GM19324 (cell line): ENCODE results near the gene VPS13D.
"Not testable (repeated sequence)": the region's sequence is repeated elsewhere in the genome, so short reads cannot be mapped to it uniquely, and the experiment has no call there.

ENCODE experiments used
- ATAC-seq: cut with Tn5 transposase; IDR thresholded peaks from one replicate; pipeline ENCODE4 v1.9.1; 2021; ENCODE audit warnings: mild to moderate bottlenecking, moderate library complexity; ENCODE audit not compliant: unreplicated experiment, low FRiP score

The VPS13D gene

DNA sequence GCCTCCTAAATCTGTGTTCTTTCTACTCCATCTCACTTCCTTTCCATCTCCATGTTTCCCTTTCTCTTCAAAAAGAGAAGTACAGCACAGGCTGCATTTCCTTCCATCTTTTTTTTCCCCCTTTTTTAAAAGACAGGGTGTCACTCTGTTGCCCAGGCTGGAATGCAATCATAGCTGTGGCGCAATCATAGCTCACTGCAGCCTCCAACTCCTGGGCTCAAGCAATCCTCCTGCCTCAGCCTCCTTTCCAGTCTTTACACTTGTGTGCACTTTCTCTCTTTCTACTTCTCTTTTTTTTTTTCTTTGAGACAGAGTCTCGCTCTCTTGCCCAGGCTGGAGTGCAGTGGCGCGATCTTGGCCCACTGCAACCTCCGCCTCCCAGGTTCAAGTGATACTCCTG lies 95.1 kb downstream of the VPS13D start:
- not testable (repeated sequence) for ATAC-seq

DNA sequence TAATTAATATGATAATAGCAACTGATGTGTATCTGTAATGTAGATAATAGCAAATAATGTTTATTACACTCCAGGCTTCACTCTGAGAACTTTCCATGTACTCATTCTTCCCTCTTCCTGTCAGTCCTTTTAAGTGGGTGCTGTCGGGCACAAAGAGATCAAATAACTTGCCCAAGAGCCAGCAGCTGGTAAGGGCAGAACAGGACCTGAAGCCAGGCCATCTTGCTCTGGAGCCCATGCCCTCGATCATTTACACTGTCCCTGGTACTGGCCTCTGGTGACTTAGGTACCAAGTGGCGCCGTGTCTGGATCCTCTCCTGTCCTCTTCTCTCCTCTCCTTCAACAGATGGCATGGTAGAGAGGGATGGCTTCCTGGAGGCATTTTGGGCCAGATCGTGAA lies 97.2 kb downstream of the VPS13D start:
- ATAC-seq = no peak

GRCh38 chr1:12327566-12327965 lies 97.7 kb downstream of the VPS13D start:
- no peak for ATAC-seq

DNA sequence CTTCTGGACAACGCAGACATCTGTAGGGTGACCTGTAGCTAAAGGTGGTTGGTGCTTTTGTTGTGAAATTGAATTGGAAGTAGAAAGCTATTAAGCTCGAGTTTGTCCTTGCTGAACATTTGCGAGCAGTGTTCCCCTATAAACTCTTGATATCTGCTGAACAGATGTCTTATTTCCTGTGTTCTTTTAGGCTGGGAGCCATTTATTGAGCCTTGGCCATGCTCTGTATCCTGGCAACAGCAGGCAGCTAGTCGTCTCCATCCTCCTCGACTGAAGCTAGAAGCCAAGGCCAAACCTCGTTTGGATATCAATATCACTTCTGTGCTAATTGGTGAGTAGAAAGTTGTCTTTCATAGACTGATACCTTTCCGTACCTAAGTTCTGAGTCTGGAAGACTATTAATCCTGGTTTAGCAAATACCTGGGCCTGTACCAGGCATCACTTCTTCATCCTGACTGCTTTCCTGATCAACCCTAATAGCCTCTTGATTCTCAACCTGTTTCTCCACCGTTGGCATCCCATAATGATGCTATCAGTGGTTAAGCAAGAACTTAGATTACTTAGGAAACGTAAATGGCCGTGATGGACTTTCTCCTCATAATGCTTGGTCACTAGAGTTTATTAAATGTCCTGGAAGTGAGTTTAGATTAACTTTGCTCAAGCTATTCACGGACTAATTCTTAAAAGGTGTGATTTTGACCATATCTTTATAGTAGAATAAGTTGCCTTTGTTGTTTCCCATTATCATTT lies 103.4 kb downstream of the VPS13D start:
- no peak for ATAC-seq

GRCh38 chr1:12335815-12336214 lies 106.0 kb downstream of the VPS13D start:
- ATAC-seq = no peak

DNA sequence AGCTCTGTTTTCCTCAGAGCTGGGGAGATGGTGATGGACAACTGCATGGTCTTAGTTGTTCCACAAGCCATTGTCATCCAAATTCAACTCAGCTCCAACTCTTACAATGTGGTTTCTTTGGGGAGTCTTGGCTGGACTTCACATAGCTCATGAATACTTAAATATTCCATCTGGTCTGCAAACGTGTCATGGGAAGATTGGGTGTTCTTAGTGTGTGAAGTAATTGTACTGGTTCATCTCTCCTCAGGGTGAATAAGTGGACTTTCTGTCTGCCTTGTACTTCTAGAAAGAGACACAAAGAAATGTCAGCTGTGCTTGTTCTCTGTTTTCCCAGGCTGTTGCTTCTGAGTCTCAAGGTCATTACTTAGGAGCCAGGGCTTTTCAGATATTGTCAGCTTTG lies 106.6 kb downstream of the VPS13D start:
- ATAC-seq = no peak

DNA sequence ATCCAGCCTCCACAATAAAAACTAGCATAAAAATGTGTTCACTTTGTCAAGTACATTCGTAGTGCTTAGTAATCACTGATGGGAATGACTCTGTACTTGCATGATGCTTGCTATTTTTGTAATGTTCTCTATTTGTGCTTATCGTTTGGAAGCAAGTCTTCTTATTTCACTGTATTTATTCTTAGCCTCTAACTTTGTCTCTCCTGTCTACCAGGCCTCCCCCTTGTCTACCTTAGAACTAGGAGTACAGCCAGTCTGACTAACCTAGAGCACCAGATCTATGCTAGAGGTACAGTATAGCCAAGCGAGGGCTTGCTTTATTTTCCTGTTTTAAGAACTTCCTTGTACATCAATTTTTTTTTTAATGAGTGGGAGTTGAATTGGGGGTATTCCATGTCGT lies 108.2 kb downstream of the VPS13D start:
- ATAC-seq = no peak

DNA sequence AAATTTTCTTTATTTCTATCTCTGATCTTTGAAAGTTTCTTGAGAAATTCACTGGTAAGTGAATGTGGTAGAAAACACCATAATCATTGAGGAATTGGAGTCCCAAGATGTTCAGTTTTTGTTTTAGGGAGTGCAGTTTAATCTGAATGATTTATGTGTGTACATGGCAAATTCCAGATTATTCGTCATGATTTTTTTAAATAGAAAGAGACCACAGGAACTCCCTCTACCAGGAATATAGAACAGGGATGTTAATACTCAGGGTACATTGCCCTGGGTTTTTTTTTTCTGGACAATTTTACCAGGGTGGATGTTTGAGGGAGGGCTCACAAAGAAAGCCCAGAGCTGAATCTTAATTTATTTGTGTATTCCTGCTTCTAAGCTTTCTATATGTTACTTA lies 109.0 kb downstream of the VPS13D start:
- no peak for ATAC-seq

- no peak for ATAC-seq
These were observed 109.6 kb downstream of the VPS13D start for GRCh38 chr1:12339396-12339795.

- no peak for ATAC-seq
These were observed 110.1 kb downstream of the VPS13D start for GRCh38 chr1:12339811-12340543.

DNA sequence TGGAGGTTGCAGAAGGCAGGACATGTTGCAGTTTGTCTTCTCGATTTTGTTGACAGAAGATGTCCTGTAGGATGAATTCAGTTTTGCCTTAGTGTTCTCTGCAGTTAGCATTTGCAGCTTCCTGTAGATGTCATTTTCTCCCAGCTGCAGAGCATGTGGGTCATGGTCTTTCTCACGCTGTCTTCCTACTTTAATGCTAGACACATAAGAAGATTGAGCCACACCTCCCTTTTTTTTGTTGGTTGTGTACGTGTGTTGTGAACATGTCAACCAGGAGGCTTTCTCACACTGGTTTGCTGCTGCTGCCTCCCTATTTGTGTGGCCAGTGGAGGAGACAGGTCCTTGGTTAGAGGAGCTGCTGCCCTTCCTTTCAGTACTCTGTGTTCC lies 110.7 kb downstream of the VPS13D start:
- ATAC-seq = no peak

- no peak for ATAC-seq
These were observed 111.8 kb downstream of the VPS13D start for GRCh38 chr1:12341667-12342066.

- ATAC-seq = no peak
These were observed 112.7 kb downstream of the VPS13D start for GRCh38 chr1:12342401-12343003.

DNA sequence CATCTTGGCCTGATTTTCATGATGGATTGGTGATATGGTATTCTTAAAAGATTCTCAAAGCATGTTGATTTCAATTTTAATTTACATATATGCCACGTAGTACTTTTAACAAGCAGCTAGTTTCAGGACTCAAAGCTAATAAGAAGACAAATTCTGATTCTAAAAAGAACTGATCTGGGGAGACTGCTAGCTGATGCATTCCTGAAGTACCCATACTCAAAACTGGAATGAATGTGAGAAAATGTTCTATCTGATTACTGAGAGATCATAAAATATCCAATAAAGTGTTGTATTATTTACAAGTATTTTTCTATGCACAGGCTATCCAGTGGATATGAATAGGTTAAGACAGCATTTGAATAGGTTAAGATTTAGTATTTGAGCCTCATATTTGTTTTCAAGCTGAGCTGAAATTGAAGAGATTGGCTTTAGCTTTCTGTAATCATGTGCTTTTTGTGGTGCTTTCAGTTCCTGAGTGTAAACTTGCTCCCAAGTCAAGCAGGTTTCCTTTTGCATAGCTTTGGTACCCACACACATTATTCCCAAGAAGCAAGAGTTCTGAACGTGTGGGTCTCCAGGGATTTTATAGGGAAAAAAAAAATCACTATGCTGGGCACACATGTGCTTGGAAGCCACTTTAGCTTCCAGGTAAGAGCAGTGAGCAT lies 114.1 kb downstream of the VPS13D start:
- no peak for ATAC-seq

DNA sequence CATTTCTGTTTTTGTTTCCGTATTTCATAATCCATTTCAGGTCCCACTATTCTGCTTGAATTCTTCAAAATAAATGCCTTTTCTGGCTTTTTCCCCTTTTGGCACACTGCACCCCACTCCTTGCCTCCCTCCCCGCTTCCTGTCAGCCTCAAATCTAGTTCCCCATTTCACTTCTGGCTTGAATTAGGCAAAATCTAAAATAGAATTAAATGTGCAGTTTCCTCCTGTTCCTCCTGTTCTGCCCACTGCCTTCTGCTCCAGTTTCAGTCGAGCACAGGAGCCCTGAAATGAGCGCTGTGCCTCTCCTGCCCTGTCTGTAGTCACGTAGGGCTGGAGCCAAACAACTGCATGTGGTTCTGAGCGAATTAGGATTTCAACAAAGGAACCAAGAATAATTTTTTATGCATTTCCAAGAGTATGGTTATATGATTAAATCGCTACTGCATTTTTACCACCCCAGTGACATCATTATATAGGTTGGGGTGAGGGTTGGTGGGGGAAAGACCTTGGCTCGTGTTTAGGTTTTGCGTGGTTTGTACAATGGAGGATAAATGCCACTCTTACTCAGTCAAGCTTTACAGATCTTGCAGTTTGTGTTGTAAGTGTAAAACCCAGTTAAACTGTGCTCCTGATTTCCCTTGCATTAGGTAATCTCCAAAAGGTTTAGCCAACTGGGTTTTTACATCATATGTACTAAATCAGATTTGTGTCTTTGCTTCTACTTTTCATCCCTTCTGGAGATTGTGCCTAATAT lies 114.9 kb downstream of the VPS13D start:
- ATAC-seq = no peak

DNA sequence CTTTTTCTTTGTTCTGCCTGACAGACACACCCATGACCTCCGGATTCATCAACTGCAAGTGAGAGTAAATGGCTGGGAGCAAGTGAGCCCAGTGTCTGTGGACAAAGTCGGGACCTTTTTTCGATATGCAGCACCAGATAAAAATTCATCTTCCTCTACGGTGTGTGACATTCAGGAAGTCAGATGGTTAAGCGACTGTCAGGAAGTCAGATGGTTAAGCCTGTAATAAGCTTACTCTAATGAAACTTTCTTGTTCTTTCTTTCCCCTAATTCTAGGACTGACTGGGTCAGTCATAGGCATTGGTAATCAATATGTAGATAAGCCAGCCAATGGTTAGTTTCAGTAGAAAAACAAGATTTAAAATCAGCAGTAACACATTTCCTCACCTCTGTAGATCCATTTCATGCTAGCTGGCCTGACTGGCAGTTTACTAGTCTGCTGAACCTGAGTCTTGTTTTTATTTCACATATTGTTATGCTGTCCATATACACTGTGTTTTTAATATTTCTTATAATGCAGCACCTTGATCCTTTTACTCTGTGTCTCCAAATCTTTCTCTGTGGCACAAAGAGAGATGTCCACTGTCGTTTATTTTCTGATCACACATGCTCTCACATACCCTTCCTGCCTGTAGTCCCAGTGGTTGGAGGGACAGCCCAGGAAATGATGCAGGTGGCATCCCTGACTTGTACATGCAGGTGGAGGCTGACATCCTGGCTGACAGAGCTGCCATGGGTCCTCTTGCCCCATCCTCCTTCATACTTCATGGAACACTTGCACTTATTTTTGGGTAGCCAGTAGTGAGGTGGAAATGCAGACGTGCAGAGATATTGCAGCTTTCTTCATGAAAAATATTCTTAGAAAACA lies 115.8 kb downstream of the VPS13D start:
- no peak for ATAC-seq

- ATAC-seq = no peak
These were observed 116.8 kb downstream of the VPS13D start for GRCh38 chr1:12346483-12347151.

- ATAC-seq = no peak
These were observed 118.3 kb downstream of the VPS13D start for GRCh38 chr1:12348113-12348512.

DNA sequence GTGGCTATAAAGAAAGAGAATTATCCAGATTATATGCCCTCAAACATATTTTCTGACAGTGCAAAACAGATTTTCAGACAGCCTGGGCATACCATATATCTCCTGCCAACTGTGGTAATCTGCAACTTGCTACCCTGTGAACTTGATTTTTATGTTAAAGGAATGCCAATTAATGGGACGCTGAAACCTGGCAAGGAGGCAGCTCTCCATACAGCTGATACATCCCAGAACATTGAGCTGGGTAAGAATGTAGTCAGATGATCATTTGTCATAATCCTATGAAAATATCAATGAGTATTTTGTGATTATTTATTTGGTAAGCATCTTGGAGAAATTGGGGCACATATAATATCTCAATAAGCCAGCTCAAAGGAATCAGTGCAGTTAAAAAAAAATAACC lies 124.2 kb downstream of the VPS13D start:
- no peak for ATAC-seq
